LHCN-M2 (cell line): ENCODE results near the gene APOBEC4. TPM values are rescaled to one million over a fixed set of nuclear protein-coding genes. Genes with fewer than 3 reads are reported as not detected.
"Not testable (repeated sequence)": the region's sequence is repeated elsewhere in the genome, so short reads cannot be mapped to it uniquely, and the experiment has no call there.

Source experiments
- DNase-seq: peaks from one replicate; pipeline ENCODE4 v3.0.0-alpha.2; 2012; ENCODE audit warnings: low read depth
- total RNA-seq: library from RNA; depleted of rRNA; stranded (reverse); fragments of >200 nt; gene quantifications from 2 replicates; pipeline ENCODE4 v1.2.3, GENCODE V29; 2014

The APOBEC4 gene
- total RNA-seq, 1 experiment from 2014 or later, result not detected

- DNase-seq, result no peak
Observed at GRCh38 chr1:183634429-183635065, 18.6 kb downstream of the APOBEC4 start.

GRCh38 chr1:183633676-183634343, 19.3 kb downstream of the APOBEC4 start:
- DNase-seq, result peak; percentile 90

GRCh38 chr1:183632964-183633363, 20.2 kb downstream of the APOBEC4 start:
- DNase-seq, result peak; percentile 41

GRCh38 chr1:183632114-183632513, 21.0 kb downstream of the APOBEC4 start:
- no peak for DNase-seq

- peak; percentile 51 for DNase-seq
Observed at GRCh38 chr1:183630748-183631147, 22.4 kb downstream of the APOBEC4 start.

- no peak for DNase-seq
Observed at GRCh38 chr1:183628537-183628936, 24.6 kb downstream of the APOBEC4 start.

GRCh38 chr1:183626236-183626635, 26.9 kb downstream of the APOBEC4 start:
- not testable (repeated sequence) for DNase-seq

- peak; percentile 47 for DNase-seq
Observed at GRCh38 chr1:183622884-183623785, 30.0 kb downstream of the APOBEC4 start.

GRCh38 chr1:183622013-183622412, 31.1 kb downstream of the APOBEC4 start:
- no peak for DNase-seq

GRCh38 chr1:183620311-183620710, 32.8 kb downstream of the APOBEC4 start:
- DNase-seq, result no peak

- DNase-seq, result no peak
Observed at GRCh38 chr1:183619781-183620180, 33.3 kb downstream of the APOBEC4 start.

GRCh38 chr1:183618202-183618601, 34.9 kb downstream of the APOBEC4 start:
- DNase-seq, result not testable (repeated sequence)

- DNase-seq, result not testable (repeated sequence)
Observed at GRCh38 chr1:183612975-183613374, 40.1 kb downstream of the APOBEC4 start.

GRCh38 chr1:183612407-183612806, 40.7 kb downstream of the APOBEC4 start:
- no peak for DNase-seq

- no peak for DNase-seq
Observed at GRCh38 chr1:183611021-183611420, 42.1 kb downstream of the APOBEC4 start.

- peak; percentile 54 for DNase-seq
Observed at GRCh38 chr1:183609759-183610452, 43.2 kb downstream of the APOBEC4 start.

GRCh38 chr1:183609313-183609712, 43.8 kb downstream of the APOBEC4 start:
- peak; percentile 82 for DNase-seq

GRCh38 chr1:183607322-183607980, 45.7 kb downstream of the APOBEC4 start:
- DNase-seq, result no peak

GRCh38 chr1:183605904-183606303, 47.2 kb downstream of the APOBEC4 start:
- no peak for DNase-seq

- DNase-seq, result no peak
Observed at GRCh38 chr1:183604815-183605214, 48.3 kb downstream of the APOBEC4 start.
